ENCODE measurements around the gene CCDC183. TPM values are rescaled to one million over a fixed set of nuclear protein-coding genes. Genes with fewer than 3 reads are reported as not detected.

Gene CCDC183
- total RNA-seq, 1 experiment from 2014 or later: 3.6 TPM

DNA sequence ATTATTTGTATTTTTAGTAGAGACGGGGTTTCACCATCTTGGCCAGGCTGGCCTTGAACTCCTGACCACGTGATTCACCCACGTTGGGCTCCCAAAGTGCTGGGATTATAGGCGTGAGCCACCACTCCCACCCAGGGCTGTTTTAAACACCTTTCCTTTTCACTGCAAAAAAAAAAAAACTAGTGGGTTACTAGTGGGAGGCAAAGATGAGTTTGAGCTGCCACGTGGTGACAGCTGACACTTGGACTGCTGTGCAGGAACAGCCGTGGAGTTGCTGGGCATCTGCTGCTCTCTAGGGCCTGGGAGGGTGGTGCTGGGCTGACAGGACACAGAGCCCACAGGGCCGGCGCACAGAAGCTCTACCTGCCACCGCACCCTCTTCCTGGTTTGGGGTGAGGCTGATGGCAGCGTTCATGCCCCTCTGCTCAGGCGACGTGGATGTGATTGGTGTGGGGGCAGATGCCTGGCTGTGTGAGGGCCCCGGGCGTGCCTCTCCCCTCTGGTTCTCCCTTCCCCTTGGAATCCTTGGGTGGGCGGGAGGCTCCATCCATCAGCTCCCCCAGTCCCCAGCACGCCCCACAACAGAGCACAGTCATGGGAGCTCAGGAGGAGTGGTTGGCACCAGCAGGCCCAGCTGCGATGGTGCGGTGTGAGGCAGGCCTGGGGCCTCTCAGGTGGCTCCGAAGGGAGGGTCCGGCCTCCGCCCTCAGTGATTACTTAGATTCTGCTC, 28.5 kb downstream of the CCDC183 start:
- TF ChIP-seq, protein P1, sequence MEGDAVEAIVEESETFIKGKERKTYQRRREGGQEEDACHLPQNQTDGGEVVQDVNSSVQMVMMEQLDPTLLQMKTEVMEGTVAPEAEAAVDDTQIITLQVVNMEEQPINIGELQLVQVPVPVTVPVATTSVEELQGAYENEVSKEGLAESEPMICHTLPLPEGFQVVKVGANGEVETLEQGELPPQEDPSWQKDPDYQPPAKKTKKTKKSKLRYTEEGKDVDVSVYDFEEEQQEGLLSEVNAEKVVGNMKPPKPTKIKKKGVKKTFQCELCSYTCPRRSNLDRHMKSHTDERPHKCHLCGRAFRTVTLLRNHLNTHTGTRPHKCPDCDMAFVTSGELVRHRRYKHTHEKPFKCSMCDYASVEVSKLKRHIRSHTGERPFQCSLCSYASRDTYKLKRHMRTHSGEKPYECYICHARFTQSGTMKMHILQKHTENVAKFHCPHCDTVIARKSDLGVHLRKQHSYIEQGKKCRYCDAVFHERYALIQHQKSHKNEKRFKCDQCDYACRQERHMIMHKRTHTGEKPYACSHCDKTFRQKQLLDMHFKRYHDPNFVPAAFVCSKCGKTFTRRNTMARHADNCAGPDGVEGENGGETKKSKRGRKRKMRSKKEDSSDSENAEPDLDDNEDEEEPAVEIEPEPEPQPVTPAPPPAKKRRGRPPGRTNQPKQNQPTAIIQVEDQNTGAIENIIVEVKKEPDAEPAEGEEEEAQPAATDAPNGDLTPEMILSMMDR (conservative IDR thresholded peaks at IDR 0.05): no peak
- TF ChIP-seq EZH2 (IDR thresholded peaks at IDR 0.05; ENCODE audit: low read depth): no peak
- H3K4me2 ChIP-seq: no peak overlapping the region
- no peaks in the 10 kb centered on the region for H3K36me3 ChIP-seq (ENCODE audit: low read depth)
- CTCF ChIA-PET: no interaction called here
- no peak overlapping the region for H2AFZ ChIP-seq
- H3K4me3 ChIP-seq: no peak overlapping the region
- BruUV-seq (replicated peaks): no TSS peak
- peaks cover 5% of the 10 kb centered on the region; the same call in 1 of the 2 replicates for H3F3A ChIP-seq (ENCODE audit: insufficient read depth, low read depth)
- no peaks in the 10 kb centered on the region for H3K4me1 ChIP-seq (replicated peaks; ENCODE audit: insufficient read depth)
- H4K20me1 ChIP-seq (ENCODE audit: insufficient read depth): peaks cover 11% of the 10 kb centered on the region
- POLR2A ChIA-PET (ENCODE audit: unreplicated experiment): no interaction called here
- H3K27ac ChIP-seq: no peak overlapping the region
- H3K9me3 ChIP-seq (ENCODE audit: insufficient read depth, low read depth): no peaks in the 10 kb centered on the region
- no peaks in the 10 kb centered on the region for H3K79me2 ChIP-seq (ENCODE audit: low read depth)
- H3K27me3 ChIP-seq (ENCODE audit: insufficient read depth, low read depth): no peaks in the 10 kb centered on the region
- DNase-seq: peak in 1 of 2 experiments; percentile 19
- intact Hi-C loops (cut with micrococcal nuclease; ENCODE audit: unreplicated experiment): no loop called here
- H3K9me2 ChIP-seq (ENCODE audit: insufficient read depth): no peaks in the 10 kb centered on the region

DNA sequence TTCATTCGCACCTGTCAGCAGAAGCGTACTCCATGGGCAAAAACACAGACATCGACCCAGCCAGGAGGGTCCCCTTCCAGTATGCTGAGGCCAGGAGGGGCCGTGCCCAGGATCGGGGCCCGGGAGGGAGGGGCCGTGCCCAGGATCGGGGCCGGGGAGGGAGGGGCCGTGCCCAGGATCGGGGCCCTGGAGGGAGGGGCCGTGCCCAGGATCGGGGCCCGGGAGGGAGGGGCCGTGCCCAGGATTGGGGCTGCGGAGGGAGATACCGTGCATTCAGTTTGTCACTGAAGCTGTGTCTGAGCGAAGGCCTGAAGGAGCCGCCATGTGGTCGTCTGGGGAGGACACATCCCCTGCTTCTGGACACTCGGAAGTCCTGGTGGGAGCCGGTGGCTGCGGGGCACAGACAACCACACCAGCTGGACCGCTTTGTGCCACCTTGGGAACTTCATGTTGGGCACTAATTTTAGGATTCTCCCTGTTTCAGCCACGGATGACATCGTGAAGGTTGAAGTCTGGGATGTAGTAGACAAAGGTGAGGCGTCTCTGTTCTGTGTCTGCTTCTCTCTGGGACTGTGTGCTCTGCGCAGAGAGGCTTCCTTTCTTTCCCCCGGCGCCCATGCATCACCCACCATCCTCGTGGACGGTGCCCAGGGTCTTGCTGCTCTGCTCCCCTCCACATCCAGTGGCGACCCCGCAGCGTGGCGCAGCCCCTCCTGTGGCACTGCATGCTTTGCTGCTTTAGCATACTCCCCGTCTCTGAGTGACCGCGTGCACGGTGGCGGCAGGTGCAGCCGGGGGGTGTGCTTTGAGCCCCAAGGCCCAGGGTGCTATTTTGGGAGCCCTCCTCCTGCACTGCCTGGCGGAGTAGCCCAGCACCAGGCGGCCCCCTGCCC, 29.4 kb downstream of the CCDC183 start:
- H3K4me3 ChIP-seq: no peak overlapping the region
- H3K9me3 ChIP-seq (ENCODE audit: insufficient read depth, low read depth): no peaks in the 10 kb centered on the region
- TF ChIP-seq EZH2 (IDR thresholded peaks at IDR 0.05; ENCODE audit: low read depth): no peak
- TF ChIP-seq, protein P1 (conservative IDR thresholded peaks at IDR 0.05): no peak
- H3K27me3 ChIP-seq (ENCODE audit: insufficient read depth, low read depth): no peaks in the 10 kb centered on the region
- peak in 1 of 2 experiments; percentile 32 for DNase-seq
- CTCF ChIA-PET: interaction anchor here (0.7 kb wide), 1 partner anchor 48 kb away, joined by 13 read pairs; no protein-coding TSS in a partner anchor
- H3K36me3 ChIP-seq (ENCODE audit: low read depth): no peaks in the 10 kb centered on the region
- H2AFZ ChIP-seq: no peak overlapping the region
- POLR2A ChIA-PET (ENCODE audit: unreplicated experiment): no interaction called here
- peaks cover 4% of the 10 kb centered on the region; the same call in 1 of the 2 replicates for H3F3A ChIP-seq (ENCODE audit: insufficient read depth, low read depth)
- H3K27ac ChIP-seq: no peak overlapping the region
- H3K79me2 ChIP-seq (ENCODE audit: low read depth): no peaks in the 10 kb centered on the region
- H4K20me1 ChIP-seq (ENCODE audit: insufficient read depth): peaks cover 11% of the 10 kb centered on the region
- H3K4me1 ChIP-seq (replicated peaks; ENCODE audit: insufficient read depth): no peaks in the 10 kb centered on the region
- intact Hi-C loops (cut with micrococcal nuclease; ENCODE audit: unreplicated experiment): no loop called here
- no peaks in the 10 kb centered on the region for H3K9me2 ChIP-seq (ENCODE audit: insufficient read depth)
- no peak overlapping the region for H3K4me2 ChIP-seq
- no TSS peak for BruUV-seq (replicated peaks)

DNA sequence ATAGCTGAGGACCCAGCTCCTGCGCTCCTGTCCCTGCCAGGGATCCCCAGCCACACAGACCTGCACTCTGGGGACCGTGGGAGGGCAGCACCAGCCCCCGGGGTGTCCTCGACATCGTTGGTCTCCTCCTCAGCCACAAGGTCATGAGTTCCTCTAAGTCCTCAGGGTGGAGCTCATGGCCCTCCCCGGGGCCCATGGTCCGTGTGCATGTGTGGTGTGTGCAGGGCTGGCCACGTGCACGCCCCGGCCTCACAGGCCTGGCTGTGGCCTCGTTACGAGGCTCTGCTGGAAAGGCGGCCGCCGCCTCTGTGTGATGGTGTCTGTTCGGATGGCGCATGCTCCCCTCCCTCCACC, 30.0 kb downstream of the CCDC183 start:
- peaks cover 11% of the 10 kb centered on the region for H4K20me1 ChIP-seq (ENCODE audit: insufficient read depth)
- H3K27ac ChIP-seq: no peak overlapping the region
- ChIA-PET POLR2A (ENCODE audit: unreplicated experiment) (no interaction called here), CTCF (no interaction called here)
- H3K4me2 ChIP-seq: no peak overlapping the region
- H3K9me3 ChIP-seq (ENCODE audit: insufficient read depth, low read depth): no peaks in the 10 kb centered on the region
- H3K27me3 ChIP-seq (ENCODE audit: insufficient read depth, low read depth): no peaks in the 10 kb centered on the region
- DNase-seq: peak in 1 of 2 experiments; percentile 17
- H3K9me2 ChIP-seq (ENCODE audit: insufficient read depth): no peaks in the 10 kb centered on the region
- H3K4me1 ChIP-seq (replicated peaks; ENCODE audit: insufficient read depth): no peaks in the 10 kb centered on the region
- no peaks in the 10 kb centered on the region for H3F3A ChIP-seq (ENCODE audit: insufficient read depth, low read depth)
- no peak overlapping the region for H3K4me3 ChIP-seq
- no peak for TF ChIP-seq EZH2 (IDR thresholded peaks at IDR 0.05; ENCODE audit: low read depth)
- TF ChIP-seq, protein P1 (conservative IDR thresholded peaks at IDR 0.05): no peak
- H3K79me2 ChIP-seq (ENCODE audit: low read depth): no peaks in the 10 kb centered on the region
- H3K36me3 ChIP-seq (ENCODE audit: low read depth): no peaks in the 10 kb centered on the region
- intact Hi-C loops (cut with micrococcal nuclease; ENCODE audit: unreplicated experiment): no loop called here
- BruUV-seq (replicated peaks): no TSS peak
- no peak overlapping the region for H2AFZ ChIP-seq
